ENCODE data around the gene DCST2.
A peak's percentile ranks its signal among the peaks of the same experiment; 100 is the strongest.

Gene DCST2

DNA sequence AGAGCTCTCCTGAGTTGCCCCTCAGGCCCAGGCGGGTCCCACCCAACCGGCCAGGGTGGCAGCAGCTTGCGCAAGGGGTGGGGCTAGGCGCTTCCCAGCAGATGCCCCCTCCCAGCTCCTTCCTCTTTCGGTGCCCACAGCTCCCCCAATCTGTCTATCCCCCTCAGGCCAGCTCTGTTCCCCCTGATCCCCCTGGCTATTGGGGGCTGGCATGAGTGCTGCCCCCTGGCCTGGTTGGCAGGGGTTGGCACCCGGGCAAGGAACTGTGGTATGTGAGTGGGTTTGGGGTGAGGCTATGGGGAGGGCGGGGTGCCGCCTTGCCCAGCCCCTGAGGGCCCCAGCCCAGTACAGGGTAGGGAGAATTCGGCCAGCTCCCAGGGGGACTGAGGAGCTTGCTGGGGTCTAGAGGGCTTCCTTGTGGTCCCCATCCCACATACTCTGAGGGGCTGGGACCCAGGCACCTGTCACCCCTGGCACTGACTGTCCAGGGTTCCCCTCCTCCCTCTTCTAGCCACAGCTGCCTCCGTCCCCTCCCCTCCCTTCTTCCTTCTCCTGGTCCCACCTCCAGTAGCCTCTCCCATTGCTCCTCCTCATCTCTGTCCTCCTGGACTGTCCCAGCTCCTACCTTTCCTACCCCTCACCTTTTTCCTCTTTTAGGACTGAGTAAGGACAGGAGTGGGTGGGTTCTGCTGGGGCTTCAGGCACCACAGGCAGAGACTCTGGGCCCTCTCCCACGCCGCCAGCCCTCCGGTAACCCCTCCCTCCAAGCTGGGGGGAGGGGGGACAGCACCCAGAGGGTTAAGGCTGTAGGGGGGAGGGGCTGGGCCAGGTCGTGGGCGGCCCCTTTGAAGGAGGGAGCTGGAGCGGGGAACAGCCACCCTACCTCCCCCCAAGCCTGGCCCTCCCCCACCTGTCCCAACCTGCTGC lies 25.3 kb downstream of the DCST2 start:
- DNase-seq: peak; percentile 89

DNA sequence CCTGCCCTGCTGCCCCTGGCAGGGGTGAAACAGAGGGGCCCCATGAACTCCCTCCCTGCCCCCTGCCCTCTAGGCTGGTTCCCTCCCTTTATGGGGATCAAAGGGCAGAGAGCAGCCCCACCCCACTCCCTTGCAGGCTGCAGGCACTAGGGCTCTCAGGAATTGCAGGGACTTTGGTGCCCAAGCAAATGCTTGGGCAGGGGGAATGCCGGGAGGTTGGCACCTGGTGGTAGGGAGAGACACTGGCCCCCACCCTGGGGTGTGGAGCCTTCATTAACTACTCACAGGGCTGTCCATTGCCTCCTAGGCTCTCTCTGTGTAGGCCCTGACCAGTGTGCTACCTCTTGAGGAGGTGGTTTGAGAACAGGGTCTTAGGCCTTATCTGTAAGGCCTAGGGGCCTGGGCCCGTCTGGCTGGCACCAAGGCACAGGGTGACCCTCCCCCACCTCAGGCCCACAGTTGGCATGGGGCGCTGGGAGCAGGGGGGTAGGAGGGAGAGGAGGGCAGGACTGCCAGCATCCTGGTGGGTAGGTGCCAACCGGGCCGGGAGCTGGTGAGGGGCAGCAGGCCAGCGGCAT lies 26.2 kb downstream of the DCST2 start:
- no peak for DNase-seq

DNA sequence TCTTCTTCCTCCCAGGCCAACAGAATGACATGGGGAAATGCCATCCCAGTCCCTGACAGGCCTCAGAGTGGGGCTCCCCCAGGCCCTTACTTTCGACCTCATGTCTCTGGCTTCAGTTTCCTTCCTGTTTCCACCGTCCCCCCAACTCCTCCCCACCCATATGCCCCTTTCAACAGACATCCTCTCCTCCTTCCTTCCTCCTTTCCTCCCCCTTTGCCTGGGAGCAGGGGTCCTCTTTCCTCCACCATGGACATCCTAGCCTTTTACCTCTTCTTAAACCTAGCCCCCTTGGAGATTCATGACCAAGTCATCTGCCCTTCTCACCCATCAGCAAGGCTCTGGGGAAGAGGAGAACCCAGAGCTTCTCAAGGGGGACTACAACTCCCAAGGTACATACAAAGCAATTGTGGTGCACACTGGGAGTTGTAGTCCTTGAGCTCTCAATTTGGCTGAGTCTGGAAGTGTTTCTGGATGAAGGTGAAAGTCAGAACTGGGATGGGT lies 26.9 kb downstream of the DCST2 start:
- peak; percentile 56 for DNase-seq

DNA sequence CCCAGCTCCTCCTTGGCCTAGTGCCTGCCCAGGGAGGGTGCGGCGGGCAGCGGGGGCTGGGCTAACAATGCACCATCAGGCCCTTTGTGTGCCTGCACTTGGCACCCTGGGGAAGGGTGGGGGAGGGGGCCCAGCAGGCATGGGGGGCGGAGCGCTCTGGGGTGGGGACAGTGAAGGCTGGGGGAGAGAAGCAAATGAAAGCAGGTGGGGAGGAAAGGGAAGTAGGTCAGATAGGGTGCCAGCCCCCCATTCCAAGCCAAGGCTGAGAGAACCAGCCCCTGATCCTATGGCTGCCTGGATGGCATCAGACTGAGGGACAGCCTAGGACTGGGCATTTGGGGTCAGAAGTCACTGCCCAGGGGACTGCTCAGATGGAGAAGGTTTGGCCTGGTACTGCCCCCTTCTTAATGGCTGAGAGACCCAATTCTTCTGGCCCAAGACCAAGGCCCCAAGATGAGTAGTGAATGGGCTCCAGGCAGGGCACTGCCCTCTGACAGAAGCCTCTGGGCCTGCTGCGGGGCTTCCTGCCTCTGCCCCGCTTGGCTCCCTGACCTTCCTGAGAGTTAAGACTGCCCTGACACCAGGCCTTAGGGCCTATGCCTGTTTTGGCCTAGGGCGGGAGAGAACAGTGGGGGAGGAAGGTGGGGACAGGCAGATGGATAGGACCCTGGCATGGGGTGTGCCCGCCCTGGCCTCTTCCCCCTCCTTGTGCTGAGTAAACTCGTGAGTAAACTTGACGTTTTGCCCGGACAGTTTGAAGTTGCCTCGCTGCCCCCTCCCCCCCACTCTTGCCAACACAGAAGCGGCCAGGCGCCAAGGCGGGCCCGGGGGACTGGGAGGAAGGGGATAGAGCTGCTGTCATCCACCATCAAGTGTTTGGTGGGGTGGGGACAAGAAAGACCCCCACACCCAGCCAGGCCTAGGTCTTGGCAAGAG lies 28.2 kb downstream of the DCST2 start:
- DNase-seq: no peak

DNA sequence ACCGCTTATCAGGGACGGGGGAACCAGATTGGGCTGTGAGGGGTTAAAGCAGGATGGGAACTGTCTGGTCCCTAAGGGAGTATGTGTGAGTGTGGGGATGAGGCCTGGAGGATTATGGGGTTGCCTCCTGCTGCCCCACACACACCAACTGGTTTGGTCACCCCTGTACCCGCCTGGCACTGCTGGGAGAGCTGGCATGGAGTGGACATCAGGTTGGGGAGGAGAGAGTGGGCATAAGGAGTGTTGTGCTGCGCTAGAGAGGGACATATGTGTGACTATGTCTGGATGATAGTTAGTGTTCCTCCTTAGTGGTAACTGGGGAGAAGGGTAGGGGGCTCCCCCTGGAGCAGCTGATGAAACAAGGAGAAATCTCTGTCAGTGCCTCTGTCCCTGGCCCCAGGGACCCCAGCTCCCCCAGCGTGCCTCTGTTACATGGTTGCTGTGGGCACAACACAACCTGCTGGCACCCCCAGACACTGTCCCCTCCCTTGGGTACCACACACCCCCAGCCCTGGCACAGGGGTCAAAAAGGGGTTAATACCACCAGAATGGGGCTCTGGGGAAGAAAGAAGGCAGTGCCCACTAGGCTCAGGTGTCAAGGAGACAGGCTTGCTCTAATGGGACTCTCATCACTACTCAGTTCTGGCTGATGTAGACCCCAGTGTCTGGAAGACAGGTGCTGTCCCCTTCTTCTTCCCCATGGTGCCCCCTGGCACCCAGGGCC lies 29.1 kb downstream of the DCST2 start:
- no peak for DNase-seq

DNA sequence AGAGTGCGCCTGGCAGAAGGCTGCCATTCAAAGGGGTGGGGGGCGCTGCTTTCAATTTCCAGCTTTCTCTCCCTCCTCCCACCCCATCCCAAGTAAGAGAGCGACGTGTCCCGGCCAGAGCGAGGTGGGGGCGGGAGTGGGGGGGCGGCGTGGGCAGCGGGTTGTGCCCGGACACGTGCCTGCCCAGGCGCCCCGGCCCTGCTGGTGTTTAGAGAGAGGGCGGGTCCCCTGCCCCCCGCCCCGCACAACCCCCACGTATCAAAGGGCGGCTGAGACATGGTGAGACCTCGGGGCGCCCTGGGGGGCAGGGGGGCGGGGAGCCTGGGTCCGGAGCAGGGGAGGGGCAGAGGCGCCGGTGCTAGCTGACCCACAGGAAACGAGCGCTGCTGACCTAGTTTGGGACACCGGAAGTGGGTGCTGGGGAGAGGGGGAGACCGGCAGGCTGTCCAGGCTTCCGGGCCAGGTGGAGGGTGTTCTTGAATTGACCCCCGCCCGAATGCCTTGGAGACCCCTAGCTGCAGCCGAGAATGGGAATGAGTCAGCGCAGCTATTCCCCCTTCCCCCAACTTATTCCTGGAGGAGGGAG lies 29.7 kb downstream of the DCST2 start:
- DNase-seq: no peak

DNA sequence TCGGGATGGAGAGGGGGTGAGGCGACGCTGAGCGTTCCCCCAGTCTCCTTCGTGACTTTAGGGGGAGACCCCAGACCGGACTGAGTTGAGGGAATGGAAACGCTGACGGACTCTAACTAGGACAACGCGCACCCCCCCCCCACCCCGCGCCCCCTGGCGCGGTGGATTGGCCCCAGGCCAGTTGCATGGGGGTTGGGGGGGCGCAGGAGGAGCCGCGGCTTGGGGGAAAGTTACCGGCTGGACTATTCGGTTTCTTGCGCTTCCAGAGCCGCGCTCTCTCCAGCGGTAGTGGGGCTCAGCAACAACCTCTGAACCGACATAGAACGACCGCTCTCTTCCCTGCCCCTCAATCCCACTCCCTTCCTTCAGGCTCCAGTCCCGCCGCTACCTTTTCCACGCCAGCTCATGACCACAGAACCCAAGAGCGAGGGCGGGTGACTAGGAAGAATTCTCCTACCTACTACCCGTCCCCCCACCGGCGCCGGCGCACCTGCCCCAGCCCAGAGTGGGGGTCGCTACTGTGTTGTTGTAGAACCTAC lies 30.3 kb downstream of the DCST2 start:
- DNase-seq: no peak

DNA sequence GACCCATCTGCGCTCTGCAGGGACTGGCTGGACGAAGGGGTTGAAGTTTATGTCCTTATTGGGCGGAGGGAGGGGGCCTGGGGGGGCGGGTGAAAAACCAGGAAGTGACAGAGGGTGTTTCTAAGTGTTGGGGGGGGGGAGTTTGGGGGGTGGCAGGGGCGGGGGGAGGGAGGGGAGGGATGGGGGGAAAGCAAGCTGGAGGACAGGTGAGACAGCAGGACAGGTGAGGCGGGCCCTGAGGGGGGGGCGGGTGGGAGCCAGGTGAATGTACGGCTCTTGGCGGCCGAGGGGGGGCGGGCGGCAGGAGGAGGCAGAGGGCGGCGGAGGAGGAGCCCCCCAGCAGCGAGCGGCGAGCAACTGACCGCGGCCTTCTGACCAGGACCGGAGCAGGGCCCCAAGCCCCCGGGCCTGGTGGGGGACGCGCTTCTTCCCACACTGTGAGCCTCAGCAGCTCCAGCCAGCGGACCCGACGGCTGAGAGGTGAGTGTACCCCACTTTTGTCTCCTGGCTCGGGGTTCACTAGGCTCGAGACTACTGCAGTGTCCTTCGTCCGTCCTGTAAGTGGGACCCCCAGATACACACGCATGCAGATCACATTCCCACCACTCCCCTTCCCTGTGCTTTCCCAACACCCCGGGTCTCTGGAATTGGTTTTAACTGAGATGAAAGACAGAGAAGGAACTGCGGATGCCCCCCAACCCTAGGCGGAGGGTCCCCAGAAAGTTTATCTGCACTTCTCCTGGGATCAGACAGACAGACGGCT lies 30.9 kb downstream of the DCST2 start, which contains the start of gene ZBTB7B:
TSS of gene ZBTB7B (plus strand) at position 339 of the 763 bp plus-strand sequence. CDS start 11,859 bp downstream, outside the sequence.
- DNase-seq: peak; percentile 20

DNA sequence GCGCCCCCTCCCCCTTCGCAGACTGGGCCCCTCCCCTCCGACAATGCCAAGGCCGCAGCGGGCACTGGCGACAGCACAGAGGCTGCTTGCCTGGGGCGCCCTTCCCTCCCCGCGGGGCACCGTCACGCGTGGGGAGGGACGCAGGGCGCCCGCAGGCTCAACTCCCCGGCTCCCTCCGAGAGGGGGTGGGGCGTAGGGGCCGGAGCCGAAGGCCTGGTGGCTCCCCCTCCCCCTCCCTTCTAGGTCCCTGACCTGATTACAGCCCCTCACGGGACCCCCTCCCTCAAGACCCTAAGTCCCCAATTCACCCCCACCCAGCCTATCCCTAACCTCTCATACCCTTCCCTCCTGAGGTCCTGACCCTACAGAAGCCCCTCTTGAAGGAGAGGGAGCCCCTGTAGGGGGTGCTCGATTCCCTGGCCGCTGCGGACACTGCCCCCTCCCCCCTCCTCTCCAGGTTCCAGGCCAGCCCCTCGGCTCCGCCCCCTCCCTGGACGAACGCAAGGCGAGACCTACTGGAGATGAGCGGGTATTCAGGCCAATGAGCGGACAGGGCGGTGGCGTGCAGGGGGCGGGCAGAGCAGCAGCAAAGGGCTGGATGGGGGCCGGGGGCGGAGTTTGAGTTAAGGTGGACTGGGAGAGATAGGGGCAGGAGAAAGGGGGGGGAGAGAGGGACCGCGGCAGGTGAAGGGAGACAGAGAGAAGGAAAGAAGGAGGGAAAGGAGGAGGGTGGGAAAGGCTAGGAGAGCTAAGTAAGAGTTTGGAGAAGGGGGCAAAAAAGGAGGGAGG lies 31.7 kb downstream of the DCST2 start:
- DNase-seq: peak; percentile 99

DNA sequence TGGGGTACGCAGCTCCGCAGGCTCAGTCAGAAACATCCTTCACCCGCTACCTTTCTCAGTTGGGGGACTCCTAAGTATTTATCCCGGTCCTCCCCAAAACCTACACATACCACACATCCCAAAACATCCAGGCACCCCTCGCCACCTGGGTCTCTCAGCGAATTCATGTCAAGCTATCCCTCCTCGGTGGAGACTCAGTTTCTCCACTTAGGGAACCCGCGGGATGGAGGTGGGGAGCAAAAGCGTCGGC lies 32.2 kb downstream of the DCST2 start:
- no peak for DNase-seq

DNA sequence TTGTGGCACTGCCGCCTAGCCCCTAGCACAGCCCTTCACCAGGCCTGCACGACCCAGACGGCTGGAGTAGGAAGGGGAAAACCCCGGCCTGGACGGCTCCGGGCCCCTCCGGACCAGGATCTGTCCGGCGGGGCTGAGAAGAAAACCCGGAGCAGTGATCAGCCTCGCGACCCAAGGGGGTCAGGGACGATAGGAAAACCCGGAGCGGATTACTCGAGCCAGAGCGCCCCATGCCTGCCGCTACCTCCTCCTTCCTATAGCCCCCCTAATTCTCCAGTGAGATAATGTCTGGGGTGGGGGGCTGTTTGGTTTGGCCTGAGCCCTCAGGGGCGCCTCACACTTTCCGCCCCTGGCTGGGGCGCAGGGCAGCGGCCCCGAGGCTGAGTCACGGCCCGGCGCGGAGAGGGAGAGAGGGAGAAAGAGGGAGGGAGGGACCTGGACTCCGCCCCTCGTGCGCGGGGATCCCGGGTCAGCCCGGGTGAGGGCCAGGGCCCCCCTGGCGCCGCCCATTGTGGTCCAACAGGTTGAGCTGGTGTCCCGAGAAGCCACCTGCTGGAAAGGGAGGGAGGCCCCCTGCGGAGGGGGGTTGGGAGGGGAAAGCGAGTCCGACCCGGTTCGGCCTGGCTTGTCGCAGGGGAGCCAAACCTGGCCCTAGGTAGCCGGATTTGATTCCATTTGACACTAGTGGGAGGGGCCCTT lies 32.7 kb downstream of the DCST2 start:
- peak; percentile 93 for DNase-seq

DNA sequence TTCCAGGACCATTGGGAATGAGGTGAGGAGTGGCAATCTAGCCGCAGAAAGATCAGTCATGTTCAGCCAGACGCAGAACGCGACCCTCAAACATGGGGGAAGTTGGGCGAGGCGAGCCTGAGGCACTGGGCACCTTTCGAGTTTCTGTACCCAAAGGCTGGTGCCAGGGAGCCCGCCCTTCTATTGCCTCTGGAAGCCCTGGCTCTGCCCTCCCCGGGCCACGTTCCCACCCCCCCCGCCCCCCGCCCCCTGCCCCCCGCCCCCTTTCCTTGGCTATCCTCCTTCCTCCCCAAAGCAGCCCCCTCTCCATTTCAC lies 33.2 kb downstream of the DCST2 start:
- DNase-seq: peak; percentile 62

DNA sequence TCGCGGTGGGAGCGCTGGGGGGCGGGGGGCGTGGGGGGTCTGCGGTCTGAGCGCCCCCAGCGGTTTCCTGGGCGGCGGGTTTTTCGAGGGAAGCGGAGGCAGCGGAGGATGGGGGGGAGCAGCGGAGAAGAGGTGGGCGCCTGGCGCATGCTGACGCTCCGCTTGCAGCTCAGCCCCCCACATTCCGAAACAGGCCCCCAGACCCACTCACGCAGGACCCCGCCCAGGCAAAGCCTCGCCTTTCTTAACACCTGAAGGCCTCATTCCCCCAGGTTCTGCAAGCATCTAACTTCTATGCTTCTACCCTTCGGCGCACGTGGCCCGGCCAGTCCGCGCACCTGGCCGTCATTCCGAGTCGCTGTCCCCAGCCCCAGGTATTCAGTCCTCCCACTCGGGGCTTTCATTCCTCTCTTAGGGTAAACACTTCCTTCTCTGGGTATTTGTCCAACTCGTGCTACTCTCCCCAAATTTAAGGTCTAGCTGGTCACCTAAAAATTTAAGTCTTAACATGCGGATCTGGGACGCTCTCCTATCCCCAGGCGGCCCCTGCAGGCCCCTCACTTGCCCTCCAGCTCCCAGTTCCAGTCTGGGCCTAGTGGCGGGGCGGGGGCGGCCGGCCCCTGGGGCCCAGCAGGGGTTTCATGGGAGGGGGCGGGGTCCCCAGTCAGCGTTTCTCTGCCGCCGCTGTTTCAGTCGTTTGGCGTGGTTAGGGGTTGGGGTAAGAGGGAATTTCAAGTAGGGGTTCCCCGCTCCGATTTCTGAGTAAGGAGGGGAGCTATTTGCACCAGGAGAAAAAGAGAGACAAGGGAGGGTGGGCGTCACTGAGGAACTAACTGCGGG lies 33.8 kb downstream of the DCST2 start:
- DNase-seq: peak; percentile 80

DNA sequence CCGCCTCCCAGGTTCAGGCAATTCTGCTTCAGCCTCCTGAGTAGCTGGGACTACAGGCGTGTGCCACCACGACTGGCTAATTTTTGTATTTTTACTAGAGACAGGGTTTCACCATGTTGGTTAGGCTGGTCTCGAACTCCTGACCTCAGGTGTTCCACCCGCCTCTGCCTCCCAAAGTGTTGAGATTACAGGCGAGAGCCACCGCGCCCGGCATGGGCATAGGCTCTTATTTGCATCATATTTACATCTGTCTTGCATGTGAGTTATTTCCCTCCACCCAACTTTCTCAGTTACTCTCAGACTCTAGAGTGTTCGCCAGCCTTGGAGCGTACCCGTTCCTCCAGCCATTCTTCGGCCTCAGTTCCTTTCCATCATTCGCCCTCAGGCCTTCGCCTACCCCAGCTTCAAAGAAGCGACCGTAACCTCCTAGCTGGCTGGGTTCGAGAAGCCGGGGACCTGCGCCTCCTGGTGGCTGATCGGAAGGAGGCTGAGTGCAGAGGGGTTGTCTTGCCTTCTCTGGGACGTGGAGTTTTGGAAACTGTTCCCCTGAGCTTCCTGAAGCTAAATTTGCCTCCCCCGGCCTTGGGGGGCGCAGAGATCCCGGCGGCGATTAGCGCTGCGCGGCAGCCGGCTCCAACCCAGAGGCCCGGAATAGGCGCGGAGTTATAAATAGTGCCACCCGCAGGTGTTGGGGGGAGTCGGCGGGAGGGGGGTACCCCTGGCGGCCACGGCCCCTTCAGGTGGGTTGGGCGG lies 34.6 kb downstream of the DCST2 start:
- DNase-seq: peak; percentile 89

DNA sequence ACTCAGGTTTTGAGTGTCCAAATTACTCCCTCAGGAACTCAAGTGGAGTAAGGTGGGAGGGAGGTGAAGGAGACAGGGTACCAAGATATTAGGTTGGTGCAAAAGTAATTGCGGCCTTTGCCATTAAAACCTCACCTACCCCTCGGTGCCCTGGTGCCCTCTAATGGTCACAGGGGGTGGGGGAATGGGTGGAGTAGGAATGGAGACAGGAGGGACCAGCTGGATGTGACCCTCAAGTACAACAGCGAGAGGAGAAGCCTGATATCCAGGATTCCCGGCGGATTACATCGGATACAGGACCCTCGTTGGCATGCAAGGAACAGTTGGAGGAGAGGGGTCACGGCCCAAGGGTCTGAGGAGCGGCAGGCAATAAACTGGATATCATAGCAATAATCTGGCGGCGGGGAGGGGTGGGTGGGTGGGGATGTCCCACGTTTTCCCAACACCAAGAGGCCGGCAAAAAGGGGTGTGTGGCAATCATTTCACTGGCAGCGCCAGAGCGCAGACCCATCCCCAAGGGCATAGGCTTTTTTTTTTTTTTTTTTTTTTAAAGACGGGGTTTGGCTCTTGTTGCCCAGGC lies 35.3 kb downstream of the DCST2 start:
- no peak for DNase-seq

DNA sequence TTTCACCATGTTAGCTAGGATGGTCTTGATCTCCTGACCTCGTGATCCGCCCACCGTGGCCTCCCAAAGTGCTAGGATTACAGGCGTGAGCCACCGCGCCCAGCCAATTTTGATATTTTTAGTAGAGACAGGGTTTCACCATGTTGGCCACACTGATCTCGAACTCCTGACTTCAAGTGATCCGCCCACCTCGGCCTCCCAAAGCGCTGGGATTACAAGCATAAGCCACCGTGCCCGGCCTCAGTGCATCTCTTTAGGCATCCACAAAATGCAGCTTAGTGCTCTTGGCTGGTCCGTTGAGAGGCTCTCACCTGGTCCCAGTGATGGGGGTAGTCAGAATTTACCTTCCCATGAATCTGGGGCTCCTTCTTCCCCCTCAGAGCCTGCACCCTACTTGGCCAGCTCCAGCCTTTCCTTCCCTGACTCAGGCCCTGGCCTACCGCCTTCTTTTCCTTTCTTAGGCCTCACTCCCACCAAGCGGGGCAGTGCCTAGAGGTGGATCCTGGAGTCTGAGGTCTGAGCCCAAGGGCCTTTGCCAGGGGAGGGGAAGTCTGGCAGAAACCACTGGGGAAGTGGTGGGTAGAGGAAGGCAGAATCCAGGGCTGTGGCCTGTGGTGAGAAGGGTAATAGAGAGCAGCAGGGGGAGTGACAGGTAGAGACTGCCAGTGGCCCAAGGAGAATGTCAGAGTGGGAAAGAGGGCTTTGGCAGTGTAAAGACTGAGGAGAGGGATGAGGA lies 36.4 kb downstream of the DCST2 start:
- DNase-seq: no peak
